GM19099 (cell line): ENCODE data around the gene AGO4.

ENCODE experiments used
- POLR2A ChIP-seq: IDR thresholded peaks from 3 replicates; pipeline ENCODE4 v1.6.1; 2011; ENCODE audit warnings: low read depth; ENCODE audit not compliant: insufficient read length; ENCODE audit errors: extremely low read depth

Gene AGO4

DNA sequence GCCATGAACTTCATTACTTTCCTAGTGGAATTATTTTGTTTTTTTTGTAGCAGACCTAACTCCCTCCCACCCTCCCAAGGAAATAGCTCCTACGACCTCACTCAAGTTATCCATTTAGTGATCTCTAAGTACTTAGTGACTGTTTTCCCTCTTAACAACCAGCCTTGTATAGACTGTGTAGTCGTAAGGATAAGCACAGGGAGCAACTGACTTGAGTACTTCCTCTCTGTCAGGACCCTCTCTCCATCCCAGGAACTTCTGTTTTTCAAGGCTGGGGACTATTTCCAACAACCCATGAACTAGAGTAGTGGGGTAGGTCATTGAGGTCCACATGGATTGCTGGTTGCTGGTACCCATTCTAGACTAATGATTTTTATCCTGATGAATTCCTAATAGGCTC lies 77.1 kb downstream of the AGO4 start:
- TF ChIP-seq POLR2A: no peak

DNA sequence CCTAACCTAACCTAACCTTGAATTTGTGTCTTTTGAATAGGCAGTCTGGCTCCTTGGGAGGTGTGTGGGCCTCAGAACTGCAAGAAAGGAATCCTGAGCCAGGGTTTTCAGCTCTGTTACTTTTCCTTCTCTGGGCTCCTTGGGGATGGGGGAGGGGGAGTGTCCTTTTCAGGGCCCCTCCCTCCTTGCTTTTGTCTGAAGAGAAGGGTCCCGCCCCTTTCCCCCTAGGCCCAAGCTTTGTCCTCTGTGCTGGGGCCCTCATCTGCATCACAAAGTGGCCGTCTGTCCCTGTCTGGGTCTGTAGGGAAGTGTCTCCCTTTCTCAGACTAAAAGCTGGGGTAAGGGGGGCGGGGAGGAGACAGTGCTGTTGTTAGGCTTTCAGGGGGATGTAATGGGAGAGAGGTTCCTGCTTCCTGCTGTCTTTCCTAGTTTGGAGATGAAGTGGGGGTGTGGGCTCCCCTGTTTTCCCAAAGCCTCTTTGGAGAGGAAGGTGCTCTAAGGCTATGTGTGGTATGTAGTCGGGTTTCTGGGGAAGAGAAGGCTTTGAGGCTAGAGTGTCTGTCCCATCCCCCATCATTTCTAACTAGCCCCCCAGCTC lies 78.2 kb downstream of the AGO4 start:
- TF ChIP-seq POLR2A: no peak

DNA sequence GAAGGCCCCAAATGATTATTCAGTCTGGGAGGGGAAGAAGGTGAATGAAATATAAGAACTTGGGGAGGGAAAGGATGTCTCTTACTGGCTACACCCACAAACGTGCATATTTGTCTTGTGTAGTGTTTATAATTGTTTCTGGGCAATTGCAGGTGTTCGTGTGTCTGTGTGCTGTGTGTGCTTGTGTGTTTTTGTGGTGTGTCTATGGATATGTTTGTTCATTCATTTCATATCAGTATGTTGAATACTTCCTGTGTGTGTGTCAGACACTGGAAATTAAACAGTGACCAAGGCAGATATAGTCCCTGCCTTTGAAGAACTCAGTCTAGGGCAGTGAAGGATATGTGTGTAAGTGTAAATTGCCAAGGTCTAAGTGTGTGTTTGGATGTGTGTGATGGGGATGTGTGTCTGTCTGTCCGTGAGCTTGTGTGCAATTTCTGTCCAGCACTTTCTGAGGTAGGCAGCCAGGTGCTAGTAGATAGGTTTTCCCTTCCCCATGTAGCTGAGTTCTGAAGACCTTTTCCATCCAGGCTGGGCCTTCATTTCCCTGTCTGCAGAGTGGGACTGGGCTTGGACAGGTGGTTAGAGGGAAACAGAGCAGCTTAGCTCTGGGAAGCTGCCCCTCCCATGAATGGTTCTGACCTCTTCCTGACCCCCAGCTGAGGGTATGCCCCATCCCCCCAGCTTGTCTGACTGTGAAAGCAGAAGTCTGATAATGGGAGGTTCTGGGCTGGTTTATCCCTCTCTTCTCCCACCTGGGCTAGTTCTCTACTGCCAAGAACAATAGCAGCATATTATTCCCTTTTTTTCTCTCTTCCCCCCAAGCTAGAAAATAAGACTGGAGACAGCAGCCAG lies 79.0 kb downstream of the AGO4 start:
- TF ChIP-seq POLR2A: no peak

DNA sequence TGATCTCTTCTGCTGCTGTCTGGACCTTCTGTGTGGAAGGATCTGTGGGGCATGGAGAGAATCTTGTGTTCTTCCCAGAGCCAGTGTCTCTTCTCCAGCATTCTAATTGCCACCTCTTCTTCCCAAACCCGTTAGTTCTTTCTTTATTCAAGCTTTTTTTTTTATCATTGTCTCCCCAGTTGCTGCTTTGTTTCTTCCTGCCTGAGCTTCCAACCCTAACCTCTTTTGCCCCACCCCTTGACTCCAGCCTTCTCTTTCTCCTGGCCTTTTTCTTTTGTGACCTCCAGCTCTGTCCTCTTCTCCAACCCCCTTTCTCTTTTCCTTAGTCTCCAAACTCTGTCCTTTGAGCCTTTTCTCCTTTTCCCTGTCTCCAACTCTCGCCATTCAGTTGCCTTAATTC lies 79.7 kb downstream of the AGO4 start:
- TF ChIP-seq POLR2A: no peak

DNA sequence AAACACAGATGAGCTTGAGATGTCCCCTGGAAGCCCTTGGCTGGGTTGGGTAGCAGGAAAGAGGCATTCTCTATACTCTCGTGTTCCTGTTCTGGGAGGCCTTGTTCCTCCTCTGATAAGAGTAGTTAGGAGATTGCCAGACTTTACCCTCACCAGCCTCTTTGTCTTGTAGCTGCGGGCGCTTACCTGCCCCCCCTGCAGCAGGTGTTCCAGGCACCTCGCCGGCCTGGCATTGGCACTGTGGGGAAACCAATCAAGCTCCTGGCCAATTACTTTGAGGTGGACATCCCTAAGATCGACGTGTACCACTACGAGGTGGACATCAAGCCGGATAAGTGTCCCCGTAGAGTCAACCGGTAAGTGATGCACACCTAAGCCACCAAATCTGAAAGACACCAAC lies 80.4 kb downstream of the AGO4 start:
- TF ChIP-seq POLR2A: no peak

DNA sequence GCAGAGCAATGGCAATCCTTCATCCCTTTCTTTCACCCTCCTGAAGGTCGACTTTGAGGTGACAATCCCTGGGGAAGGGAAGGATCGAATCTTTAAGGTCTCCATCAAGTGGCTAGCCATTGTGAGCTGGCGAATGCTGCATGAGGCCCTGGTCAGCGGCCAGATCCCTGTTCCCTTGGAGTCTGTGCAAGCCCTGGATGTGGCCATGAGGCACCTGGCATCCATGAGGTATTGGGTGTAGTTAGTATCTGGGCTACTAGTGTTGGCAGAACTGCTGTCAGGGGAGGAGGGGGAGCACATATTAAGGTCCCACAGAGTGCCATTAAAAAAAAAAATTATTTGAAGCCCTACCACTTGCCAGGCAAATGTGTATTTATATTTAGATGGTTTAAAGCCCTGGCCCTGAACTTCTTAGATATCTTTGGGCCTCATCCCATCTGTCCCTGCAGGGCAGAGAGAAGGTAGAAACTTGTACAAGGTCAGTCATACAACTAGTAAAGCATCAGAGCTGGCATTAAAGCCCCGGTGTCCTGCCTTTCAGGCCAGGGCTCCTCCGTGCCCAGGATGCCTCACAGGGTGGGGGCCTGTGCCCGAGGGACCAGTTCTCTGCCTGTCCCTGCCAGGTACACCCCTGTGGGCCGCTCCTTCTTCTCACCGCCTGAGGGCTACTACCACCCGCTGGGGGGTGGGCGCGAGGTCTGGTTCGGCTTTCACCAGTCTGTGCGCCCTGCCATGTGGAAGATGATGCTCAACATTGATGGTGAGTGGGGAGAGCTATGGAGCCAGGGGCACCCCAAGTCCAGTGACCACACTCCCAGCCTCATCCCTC lies 85.4 kb downstream of the AGO4 start:
- TF ChIP-seq POLR2A: no peak

DNA sequence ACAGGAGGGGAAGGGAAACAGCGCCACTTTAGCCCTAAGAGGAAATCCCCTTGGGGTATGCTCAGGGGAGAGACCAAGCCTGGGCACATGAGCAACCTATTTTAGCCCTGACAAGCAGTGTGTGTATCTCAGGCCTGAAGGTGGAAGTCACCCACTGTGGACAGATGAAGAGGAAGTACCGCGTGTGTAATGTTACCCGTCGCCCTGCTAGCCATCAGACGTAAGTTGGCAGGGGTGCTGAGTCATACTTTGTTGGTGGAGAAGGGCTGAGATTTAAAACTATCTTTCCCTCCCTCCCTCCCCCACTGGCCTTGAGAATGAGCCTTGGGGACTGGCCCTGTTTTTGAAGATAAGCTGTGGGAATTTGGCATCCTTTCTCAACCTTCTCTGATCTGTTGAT lies 86.4 kb downstream of the AGO4 start:
- TF ChIP-seq POLR2A: no peak

DNA sequence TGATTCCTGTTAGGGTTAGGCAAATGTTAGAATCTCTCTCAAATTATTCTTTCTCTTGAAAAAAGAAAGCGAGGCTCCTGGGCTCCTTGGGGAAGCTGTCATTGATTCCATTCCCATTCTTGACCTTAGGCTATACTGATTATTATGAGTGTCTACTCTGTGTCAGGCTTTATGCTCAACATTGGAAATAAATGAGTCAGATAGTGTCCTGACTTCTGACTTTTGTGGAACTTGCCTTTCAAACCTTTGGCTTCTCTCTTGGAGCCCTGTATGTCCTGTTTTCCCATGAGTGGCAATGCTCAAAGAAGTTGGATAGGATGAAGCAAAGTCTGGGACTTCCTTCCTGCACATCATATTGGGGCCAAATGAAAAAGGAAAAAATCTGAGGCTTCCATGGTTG lies 86.8 kb downstream of the AGO4 start:
- no peak for TF ChIP-seq POLR2A

DNA sequence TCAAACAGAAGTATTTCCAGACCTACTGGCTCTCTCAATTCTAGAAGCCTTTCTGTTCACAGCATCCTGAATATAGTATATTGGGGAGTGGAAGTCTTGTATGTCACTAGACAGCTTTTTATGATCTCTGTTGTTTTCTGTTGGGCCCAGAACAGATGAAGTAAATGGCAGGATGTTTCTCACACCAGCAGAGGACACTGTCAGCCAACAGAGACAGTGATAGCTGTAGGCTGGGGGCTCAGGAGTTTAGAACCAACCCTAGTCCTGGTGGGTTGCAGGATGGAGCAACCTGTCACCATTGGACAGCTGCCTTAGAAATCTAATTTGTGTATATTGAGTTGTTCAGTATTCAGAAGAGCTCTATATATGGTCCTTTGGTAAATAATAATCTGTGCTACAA lies 92.1 kb downstream of the AGO4 start:
- no peak for TF ChIP-seq POLR2A

DNA sequence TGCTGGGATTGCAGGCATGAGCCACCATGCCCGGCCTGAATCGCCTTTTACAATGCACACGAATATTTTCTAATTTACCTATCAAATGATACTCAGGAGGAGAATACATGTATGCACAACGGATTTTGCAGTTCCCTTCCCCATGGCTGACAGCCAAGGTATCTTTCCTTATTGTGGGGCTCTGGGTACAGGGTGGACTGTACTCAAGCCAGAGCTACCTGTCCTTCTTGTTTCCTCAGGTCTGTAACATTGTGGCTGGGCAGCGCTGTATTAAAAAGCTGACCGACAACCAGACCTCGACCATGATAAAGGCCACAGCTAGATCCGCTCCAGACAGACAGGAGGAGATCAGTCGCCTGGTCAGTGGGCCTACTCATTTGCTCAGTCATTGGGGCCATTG lies 93.4 kb downstream of the AGO4 start:
- no peak for TF ChIP-seq POLR2A

DNA sequence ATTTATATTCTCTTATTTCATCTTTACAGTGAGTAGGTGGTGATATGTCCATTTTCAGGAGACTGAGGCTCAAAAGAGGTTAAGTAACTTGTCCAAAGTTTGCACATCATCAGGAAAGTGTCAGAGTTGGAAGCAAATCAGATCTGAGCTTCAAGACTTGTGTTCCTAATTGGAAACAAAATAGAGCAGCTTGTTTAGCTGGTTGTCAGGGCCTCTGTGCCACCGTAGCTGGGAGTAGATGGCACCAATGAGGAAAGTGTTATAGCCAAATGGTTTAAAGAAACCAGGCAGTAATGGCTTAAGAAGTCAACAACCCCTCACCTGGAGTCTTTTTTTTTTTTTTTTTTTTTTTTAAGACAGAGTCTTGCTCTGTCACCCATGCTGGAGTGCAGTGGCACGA lies 94.9 kb downstream of the AGO4 start:
- no peak for TF ChIP-seq POLR2A
